GM21526 (cell line): ENCODE data around the gene AFF4.
A peak's percentile ranks its signal among the peaks of the same experiment; 100 is the strongest.

Experiments used
- ATAC-seq: cut with Tn5 transposase; IDR thresholded peaks from one replicate; pipeline ENCODE4 v1.9.1; 2021; ENCODE audit warnings: moderate library complexity; ENCODE audit not compliant: unreplicated experiment, low FRiP score

Gene AFF4

GRCh38 chr5:132890817-132891216 is 72.6 kb downstream of the AFF4 start:
- ATAC-seq: no peak

- no peak for ATAC-seq
Observed at GRCh38 chr5:132889501-132889900, 73.9 kb downstream of the AFF4 start.

- ATAC-seq: no peak
Observed at GRCh38 chr5:132887283-132887682, 76.2 kb downstream of the AFF4 start.

DNA sequence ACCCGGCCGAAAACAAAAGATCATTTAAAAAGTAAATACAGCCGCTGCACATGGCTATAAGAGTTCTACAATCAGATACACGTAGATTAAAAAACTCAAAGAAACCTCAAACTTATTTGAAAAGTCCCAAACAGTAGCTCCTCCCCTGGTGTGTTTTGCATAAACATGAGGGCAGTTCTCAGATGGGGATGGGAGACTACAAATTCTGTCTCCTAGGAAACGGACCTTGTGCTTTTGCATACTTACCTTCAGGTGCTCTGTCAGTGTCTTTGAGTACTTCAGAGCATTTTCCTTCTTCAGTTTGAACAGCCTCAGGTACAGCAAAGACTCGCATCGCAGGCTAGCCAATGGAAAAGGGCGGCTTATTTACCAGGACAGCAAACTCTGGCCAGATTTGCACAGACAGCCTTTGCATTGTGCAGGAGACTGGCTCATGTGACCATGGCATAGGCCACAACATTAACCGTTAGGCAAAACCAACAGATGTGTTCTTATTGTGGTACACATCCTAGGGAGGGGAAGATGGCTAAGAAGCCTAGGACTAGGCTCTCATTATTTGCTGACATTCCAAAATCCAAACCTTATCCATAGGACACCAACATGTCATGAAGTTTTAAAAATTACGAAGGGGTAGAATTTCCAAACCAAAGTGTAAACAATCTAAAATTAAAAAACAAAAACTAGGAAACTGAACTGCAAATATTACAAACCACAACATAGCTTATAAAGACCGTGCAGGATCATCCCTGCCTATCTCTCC is 77.2 kb downstream of the AFF4 start:
- no peak for ATAC-seq

DNA sequence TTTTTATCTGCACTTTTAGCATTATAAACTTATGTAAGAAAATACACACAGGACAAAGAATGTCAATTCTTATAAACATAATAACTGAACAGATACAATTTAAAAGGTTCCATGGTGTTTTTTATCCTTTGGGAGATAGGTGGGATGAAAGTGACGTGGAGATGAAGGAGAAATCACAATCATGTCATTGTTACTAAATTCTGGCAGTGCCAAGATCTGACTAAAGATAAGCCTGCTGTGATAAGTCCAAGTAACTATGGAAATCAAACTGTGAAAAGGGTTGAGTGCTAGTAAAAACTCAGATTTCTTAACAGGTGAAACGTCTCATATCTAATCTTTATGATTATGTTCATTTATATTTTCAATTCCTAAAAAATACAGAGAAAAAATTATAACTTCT is 78.9 kb downstream of the AFF4 start:
- ATAC-seq: no peak

DNA sequence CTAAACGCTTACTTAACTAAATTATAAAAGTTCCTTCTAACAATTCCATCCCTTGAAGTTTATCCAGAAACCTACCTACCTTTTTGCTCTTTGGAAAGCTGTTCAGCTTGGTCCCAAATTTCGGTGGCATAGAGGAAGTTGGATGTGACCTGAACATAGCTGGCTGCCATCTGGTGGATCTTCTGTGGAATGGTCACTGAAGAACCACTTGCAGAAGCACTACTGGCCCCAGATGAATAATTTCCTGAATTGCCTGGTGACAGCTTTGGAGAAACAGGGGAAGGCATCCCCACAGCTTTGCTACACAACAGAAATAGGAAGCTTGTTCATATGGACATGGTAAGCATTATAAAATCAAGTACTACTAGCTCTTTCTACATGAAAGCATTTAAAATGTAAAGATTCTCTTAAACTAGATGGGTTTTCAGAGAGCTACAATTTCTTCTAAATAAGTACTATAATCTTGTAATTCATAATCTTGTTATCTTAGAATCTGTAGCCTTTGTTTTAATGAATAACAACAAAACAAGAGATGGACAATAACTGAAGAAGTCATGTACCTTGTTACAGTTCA is 80.1 kb downstream of the AFF4 start:
- no peak for ATAC-seq

DNA sequence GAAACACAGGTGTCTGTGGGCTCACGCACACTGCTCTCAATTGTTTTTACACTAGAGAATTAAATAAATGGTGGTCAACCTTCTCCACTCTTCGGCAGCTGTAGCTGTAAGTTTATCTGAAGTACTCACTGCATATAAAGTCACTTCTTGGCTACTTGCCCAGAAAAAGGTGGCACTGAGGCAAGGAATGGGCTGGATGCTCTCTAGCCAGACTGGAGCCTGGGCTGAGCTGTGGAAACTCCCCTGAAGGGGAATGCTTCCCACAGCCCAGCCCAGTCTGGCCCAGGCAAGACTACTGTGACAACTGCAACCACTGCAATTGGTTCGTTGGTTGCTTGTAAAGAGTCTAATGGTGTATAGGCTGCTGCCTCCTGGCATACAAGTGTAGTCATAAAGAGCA is 85.5 kb downstream of the AFF4 start:
- ATAC-seq: no peak

GRCh38 chr5:132877466-132877865 is 86.0 kb downstream of the AFF4 start:
- no peak for ATAC-seq

GRCh38 chr5:132876020-132876759 is 87.2 kb downstream of the AFF4 start:
- ATAC-seq: no peak

DNA sequence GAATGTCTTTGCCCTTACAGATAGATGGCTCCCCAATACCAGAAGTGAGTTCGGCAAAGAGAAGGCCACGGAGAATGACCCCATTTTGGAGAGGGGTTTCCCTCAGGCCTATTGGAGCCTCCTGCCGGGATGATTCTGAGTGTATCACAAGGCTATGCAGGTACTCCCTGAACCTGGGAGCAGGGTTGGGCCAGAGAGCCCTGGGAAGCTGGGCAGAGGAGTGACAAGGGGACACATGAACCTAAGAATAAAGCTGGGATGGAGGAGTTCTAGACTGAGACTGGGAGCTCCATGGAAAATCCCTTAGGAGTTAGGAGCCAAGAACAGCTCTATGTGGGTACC is 89.5 kb downstream of the AFF4 start:
- no peak for ATAC-seq

DNA sequence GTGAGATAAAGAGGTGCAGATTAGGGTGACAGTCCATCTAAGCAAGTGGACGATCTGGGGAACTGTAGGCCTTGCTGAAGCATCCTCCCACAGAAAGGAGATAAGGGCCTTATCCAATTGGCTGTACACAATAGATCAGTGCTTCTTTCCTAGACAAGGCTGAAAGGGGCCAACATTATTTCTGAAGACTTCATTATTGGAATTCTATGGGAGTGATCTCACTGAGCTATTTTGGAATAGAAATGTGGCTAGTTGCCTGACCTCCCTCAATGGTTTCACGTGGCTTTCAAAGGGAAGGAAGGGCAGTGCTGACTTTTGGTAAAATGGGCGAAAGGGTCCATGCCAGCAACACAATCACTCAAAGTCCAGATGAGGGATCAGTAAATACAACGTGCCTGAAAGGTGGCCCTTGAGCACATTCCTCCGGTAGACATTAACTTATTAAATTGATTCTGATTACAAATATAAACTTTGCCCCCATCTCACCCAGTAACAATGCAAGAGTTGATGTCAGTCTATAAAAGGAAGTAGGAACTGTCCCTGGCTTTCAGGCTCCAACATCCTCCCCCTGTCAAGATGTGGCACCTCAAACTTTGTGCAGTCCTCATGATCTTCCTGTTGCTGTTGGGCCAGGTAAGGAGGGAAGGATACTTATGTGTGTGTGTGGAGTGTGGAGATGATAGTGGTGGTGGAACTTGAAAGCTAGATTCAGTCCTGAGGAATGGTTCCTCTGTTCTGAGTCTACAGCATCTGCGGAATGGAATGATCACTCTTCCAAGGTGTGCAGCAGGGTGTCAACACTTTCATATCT is 90.1 kb downstream of the AFF4 start, which contains the start of gene LEAP2:
TSS of gene LEAP2 (plus strand) at position 550 of the 811 bp plus-strand sequence. CDS start at position 577, 27 bp downstream.
- ATAC-seq: no peak

DNA sequence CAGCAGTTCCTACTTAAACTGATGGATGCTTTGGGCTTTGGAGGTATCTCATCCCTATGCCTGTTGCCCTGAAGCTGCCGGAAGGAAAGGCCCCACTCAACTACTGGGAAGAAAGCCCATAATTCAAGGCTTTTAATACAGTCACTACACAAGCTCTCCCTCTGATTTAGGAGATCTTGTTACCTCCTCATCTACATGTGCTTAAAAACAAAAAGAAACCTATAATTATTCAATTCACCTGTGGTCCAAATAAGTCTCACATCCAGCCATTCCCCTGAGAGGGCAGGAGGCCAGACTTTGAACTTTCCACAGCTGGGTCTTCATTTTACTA is 90.7 kb downstream of the AFF4 start:
- ATAC-seq: no peak

DNA sequence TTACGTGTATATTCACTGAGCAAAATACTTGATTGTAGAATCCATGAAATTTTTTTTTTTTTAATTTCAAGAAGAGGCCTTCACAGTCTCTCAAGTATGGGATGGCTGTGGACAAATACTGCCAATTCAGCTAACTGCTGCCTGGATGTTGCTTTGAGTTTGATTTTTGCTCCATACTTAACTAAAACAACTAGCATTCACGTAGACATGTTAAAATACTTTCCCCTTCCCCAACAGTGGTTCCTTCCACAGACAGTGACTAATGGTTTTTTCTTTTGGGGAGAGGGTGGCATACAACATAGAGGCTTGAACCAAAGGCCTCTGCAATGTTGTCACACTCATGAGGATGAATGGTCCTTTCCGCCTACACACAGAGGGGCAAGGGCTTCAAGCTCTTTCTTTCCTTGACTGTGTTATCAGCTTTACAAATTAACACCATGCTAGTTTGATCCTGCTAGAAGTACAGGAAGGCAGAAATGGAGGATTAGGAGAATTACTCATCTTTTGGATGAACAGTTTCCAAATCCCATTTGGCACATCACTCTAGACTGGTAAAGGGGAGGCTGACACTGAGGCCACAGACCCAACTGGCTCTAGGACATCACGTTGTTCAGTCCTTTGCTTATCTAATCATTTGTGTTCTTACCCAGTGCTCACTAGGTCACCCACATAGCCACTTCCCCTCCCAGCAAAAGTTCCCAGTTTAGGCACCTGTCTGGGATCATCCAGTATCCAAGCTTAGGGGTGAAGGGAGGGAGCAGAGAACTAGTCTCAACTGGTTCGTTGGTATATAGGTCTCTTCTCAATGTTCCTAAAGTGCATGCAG is 91.8 kb downstream of the AFF4 start:
- no peak for ATAC-seq

DNA sequence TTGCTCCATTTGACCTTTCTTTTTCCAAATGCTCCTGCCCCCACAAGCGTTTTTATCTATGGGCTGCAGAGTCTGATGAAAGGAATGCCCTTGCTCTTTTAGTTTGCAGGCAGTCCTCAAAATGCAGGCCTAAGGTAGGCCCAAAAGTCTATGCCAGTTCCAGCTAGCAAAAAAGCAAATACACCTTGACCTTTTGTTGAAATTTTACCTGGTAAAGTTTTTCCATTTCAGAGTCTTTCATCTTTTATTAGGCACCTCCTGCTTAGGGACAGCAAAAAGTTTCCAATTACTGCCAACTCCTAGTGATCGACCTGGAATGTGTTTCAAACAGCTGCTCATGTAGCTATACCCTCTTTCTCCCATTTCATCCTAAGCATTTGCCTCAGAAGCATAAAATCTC is 92.6 kb downstream of the AFF4 start:
- ATAC-seq: no peak

- no peak for ATAC-seq
Observed at GRCh38 chr5:132868754-132869153, 94.7 kb downstream of the AFF4 start.

DNA sequence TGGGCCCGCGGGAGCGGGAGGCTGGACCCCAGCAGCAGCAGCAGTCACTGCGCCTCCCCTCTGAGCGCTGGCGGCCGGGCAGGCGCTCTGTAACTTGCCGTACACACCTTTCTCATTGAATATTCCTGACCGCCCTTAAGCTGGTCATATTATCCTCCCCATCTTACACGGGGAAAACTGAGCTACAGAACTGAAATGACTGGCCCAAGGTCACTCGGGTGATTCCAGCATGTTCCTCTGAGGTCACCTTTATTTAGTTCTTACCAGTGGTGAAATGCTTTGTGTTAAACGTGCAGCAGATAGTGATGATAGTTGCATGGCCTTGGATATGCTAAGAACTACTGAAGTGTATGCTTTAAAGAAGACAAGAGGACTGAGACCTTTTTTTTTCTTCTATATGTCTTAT is 96.4 kb downstream of the AFF4 start:
- peak; percentile 20 for ATAC-seq

- ATAC-seq: peak; percentile 97
Observed at GRCh38 chr5:132866342-132867045, 96.9 kb downstream of the AFF4 start, which contains the start of the genes GDF9 and UQCRQ. Gene GDF9, minus strand, starts transcription at chr5:132866469. Its CDS starts 1,936 bp downstream, at chr5:132864533. Gene UQCRQ, plus strand, starts transcription at chr5:132866642. Its CDS starts 240 bp downstream, at chr5:132866882.

DNA sequence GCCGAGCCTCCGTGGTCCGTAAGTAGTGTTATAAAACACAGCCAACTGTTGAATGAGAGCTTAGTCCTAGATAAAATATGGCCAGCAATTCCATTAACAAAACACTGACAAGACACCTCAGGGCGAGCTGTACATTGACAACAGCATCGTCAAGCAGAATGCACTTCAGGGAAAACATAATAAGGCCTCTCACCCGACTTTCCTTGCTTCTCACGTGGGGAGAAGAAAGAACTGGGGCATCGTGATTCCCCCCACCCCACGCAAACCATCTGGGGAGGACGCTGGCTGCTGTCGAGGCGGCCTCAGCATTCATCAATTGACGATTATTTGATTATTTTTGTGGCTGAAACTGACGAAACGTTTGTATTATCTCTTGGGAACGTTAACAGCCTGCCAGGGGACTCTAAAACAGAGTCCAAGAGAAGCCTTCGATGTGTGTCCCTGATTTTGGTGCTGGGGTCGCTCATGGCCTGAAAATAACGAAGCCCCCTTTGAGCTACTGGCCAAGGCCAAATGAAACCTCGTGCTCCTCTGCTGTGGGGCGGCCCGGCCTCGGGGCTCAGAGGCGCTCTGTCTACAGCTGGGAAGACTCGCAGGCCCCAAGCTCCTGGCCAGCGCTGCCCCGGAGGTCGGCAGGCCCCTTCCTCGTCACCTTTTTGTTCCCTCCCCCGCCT is 97.6 kb downstream of the AFF4 start:
- ATAC-seq: no peak

- no peak for ATAC-seq
Observed at GRCh38 chr5:132860742-132861141, 102.7 kb downstream of the AFF4 start.
